ENCODE results near the gene ASAP2.

ASAP2 gene

GRCh38 chr2:9356261-9356660, 149.6 kb downstream of the ASAP2 start:
- no peak for DNase-seq (ENCODE audit: low read depth)
- TF ChIP-seq CTCF (IDR thresholded peaks at IDR 0.05; ENCODE audit: low read length, missing control alignments) = no peak
- no peak overlapping the region for H3K4me3 ChIP-seq (replicated peaks; ENCODE audit: low read depth, low read length)

GRCh38 chr2:9358846-9359245, 152.2 kb downstream of the ASAP2 start:
- TF ChIP-seq CTCF (IDR thresholded peaks at IDR 0.05; ENCODE audit: low read length, missing control alignments) = no peak
- no peak overlapping the region for H3K4me3 ChIP-seq (replicated peaks; ENCODE audit: low read depth, low read length)
- DNase-seq (ENCODE audit: low read depth) = no peak

DNA sequence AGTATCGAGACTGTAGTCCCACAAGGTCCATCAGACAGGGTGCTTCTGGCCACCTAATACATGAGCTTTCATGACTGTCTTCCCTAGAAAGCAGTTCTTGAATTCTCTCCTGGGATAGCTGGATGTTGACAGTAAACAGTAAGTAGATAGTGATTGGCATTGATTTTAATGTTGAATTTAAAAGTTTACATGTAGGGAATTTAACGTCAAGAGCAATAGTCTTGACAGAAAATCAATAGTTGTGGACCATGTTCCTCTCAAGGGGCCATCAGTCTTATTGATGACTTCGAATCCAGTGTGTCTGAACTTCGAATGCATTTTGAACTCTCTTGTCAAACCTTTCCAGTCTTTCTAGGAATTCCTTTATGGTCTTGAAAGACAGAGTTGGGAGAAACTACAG, 152.9 kb downstream of the ASAP2 start:
- no peak for TF ChIP-seq CTCF (IDR thresholded peaks at IDR 0.05; ENCODE audit: low read length, missing control alignments)
- no peak overlapping the region for H3K4me3 ChIP-seq (replicated peaks; ENCODE audit: low read depth, low read length)
- no peak for DNase-seq (ENCODE audit: low read depth)

GRCh38 chr2:9360110-9360509, 153.5 kb downstream of the ASAP2 start:
- no peak overlapping the region for H3K4me3 ChIP-seq (replicated peaks; ENCODE audit: low read depth, low read length)
- DNase-seq (ENCODE audit: low read depth) = no peak
- TF ChIP-seq CTCF (IDR thresholded peaks at IDR 0.05; ENCODE audit: low read length, missing control alignments) = no peak

DNA sequence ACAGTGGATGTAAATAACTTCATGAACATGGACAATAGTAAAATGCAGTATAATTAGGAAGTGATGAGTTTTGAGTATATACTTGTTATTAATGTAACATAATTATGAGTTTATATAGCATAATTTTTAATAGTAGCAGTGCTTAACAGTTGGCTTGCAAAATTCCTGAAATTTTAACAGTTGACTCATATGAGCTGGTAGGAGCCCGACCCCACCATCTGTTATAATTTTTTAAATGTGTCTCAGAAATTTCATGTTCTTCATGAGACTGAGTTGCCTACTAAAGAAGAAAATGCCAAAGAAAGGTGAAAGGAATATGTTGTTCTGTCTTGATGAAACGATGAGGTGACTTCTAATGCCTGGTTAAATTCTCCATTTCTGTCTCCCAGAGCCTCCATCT, 154.1 kb downstream of the ASAP2 start:
- no peak for DNase-seq (ENCODE audit: low read depth)
- TF ChIP-seq CTCF (IDR thresholded peaks at IDR 0.05; ENCODE audit: low read length, missing control alignments) = no peak
- H3K4me3 ChIP-seq (replicated peaks; ENCODE audit: low read depth, low read length) = no peak overlapping the region

GRCh38 chr2:9364373-9364772, 157.8 kb downstream of the ASAP2 start:
- DNase-seq (ENCODE audit: low read depth) = no peak
- no peak for TF ChIP-seq CTCF (IDR thresholded peaks at IDR 0.05; ENCODE audit: low read length, missing control alignments)
- no peak overlapping the region for H3K4me3 ChIP-seq (replicated peaks; ENCODE audit: low read depth, low read length)

DNA sequence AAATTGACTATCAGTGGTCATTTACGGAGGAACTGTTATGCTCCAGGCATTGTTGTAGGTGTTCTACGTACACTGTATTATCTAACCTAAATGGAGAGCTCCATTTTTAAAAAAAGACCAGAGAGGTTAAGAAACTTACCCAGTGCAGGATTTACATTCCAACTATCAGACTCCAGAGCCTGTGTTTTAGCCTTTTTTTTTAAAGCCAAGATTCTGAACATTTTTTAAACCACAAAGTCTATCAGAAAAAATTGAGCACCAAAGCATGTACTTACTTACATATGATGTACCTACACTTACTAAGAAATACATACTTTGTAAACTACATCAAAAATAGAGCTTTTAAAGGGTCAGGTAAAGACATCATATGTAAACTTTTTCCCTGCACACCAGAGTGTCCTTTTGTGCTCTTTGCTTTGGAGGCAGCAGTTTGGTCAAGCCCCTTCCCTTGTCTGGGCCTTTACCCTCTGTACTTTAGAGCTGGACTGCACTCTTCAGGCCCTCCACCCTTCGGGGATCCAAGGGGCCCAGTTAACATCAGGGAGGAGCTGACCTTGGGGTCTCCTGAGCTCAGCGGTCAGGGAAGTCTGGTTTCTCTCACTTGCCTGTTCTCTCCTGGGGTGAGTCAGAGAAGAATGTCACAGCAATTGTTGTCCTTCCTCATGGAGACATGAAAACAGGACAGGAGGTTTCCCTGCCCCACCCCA, 158.3 kb downstream of the ASAP2 start:
- no peak overlapping the region for H3K4me3 ChIP-seq (replicated peaks; ENCODE audit: low read depth, low read length)
- peak; percentile 65 for DNase-seq (ENCODE audit: low read depth)
- no peak for TF ChIP-seq CTCF (IDR thresholded peaks at IDR 0.05; ENCODE audit: low read length, missing control alignments)
